Measurements from ENCODE around the gene CD68.

- TF ChIP-seq CTCF (IDR thresholded peaks at IDR 0.05; ENCODE audit: insufficient read depth, low read length, poor library complexity, severe bottlenecking): no peak
- no peak for TF ChIP-seq EZH2phosphoT487 (conservative IDR thresholded peaks at IDR 0.05; ENCODE audit: low read length)
Measured at GRCh38 chr17:7572588-7573323, 6.7 kb upstream of the CD68 start.
